SK-N-SH (cell line): ENCODE data around the gene LPP. TPM values are rescaled to one million over a fixed set of nuclear protein-coding genes. Genes with fewer than 3 reads are reported as not detected.

Experiments
- CTCF ChIA-PET: fragments of 300-600, 350-600 bp; formaldehyde crosslinking; extraction: SDS; loops from one replicate; lab custom pipeline; 2021; lab: Yijun Ruan, JAX
- POLR2A ChIA-PET: fragments of 350-600 bp; sonication (Branson Sonifier 250); formaldehyde crosslinking; extraction: SDS; loops from one replicate; lab custom pipeline; 2020; ENCODE audit warnings: antibody characterized with exemption, inconsistent platforms; lab: Yijun Ruan, JAX
- DNase-seq: peaks from one replicate; pipeline ENCODE4 v3.0.0; 2012
- H2AFZ ChIP-seq: fragments of 200-600 bp; sonication (generic); 2 replicates; pipeline ENCODE4 v1.8.1; 2016; ENCODE audit warnings: antibody characterized with exemption, mild to moderate bottlenecking, low read depth
- H3F3A ChIP-seq: fragments of 200-600 bp; sonication (generic); replicated peaks from 2 replicates; pipeline ENCODE3; 2016; ENCODE audit warnings: antibody characterized with exemption, mild to moderate bottlenecking; ENCODE audit not compliant: insufficient read depth
- H3K27ac ChIP-seq, 2 experiments: fragments of 200-500 bp in 1 of 2; fragments of 200-600 bp in 1 of 2; sonication (Bioruptor generic) in 1 of 2; sonication (generic), shearing (Covaris generic) in 1 of 2; 2 replicates each; pipeline versions ENCODE4 v1.5.1 to v1.6.1; 2014 to 2016; ENCODE audit warnings: low read depth in 2 of 2, inconsistent platforms in 1 of 2, low read length in 1 of 2, mild to moderate bottlenecking in 1 of 2, mixed read lengths in 1 of 2
- H3K27me3 ChIP-seq: fragments of 200-600 bp; sonication (generic), shearing (Covaris generic); 2 replicates; pipeline ENCODE4 v1.6.1; 2016; ENCODE audit warnings: mixed run types; ENCODE audit not compliant: insufficient read depth
- H3K36me3 ChIP-seq, 2 experiments: fragments of 200-500 bp in 1 of 2; fragments of 200-600 bp in 1 of 2; sonication (Bioruptor generic) in 1 of 2; sonication (generic) in 1 of 2; replicated peaks in 1 of 2; 2 replicates each; pipeline versions ENCODE3 to v1.5.1; 2014 to 2016; ENCODE audit warnings: low read length in 1 of 2, mild to moderate bottlenecking in 1 of 2; ENCODE audit not compliant: insufficient read depth in 2 of 2, control insufficient read depth in 1 of 2
- H3K4me1 ChIP-seq, 2 experiments: fragments of 200-500 bp in 1 of 2; fragments of 200-600 bp in 1 of 2; sonication (Bioruptor generic) in 1 of 2; sonication (generic), shearing (Covaris generic) in 1 of 2; 2 replicates each; pipeline versions ENCODE4 v1.5.1 to v1.6.1; 2014 to 2016; ENCODE audit warnings: low read depth in 1 of 2, low read length in 1 of 2, mixed run types in 1 of 2; ENCODE audit not compliant: insufficient read depth in 2 of 2, control insufficient read depth in 1 of 2
- H3K4me2 ChIP-seq: fragments of 200-600 bp; sonication (generic), shearing (Covaris generic); 2 replicates; pipeline ENCODE4 v1.6.1; 2017; ENCODE audit warnings: mixed run types
- H3K4me3 ChIP-seq, 2 experiments: fragments of 200-500 bp in 1 of 2; fragments of 200-600 bp in 1 of 2; sonication (Bioruptor generic) in 1 of 2; sonication (generic), shearing (Covaris generic) in 1 of 2; 2 replicates each; pipeline versions ENCODE4 v1.5.1 to v1.8.1; 2014 to 2016; ENCODE audit warnings: low read depth in 2 of 2, inconsistent platforms in 1 of 2, low read length in 1 of 2, mild to moderate bottlenecking in 1 of 2, mixed read lengths in 1 of 2, moderate library complexity in 1 of 2
- H3K79me2 ChIP-seq: fragments of 200-600 bp; sonication (generic); 2 replicates; pipeline ENCODE4 v1.8.1; 2017; ENCODE audit warnings: mild to moderate bottlenecking; ENCODE audit not compliant: insufficient read depth
- H3K9ac ChIP-seq: fragments of 200-600 bp; sonication (generic); 2 replicates; pipeline ENCODE4 v1.6.1; 2017; ENCODE audit warnings: mixed run types
- H3K9me2 ChIP-seq: fragments of 200-600 bp; sonication (generic); 2 replicates; pipeline ENCODE4 v1.6.1; 2017; ENCODE audit warnings: mixed run types
- H3K9me3 ChIP-seq: fragments of 200-600 bp; sonication (generic); 2 replicates; pipeline ENCODE4 v1.6.1; 2017; ENCODE audit warnings: mixed run types, mild to moderate bottlenecking, moderate library complexity
- H4K20me1 ChIP-seq: fragments of 200-600 bp; sonication (generic); 2 replicates; pipeline ENCODE4 v1.6.1; 2017; ENCODE audit warnings: mild to moderate bottlenecking, mixed run types; ENCODE audit not compliant: insufficient read depth
- FOSL2 ChIP-seq: IDR thresholded peaks from 2 replicates; pipeline ENCODE4 v1.4.0; 2012; ENCODE audit warnings: low read depth, mild to moderate bottlenecking, moderate library complexity, borderline replicate concordance
- FOXJ3 ChIP-seq: sonication (generic); formaldehyde crosslinking; IDR thresholded peaks from 2 replicates; pipeline ENCODE4 v1.5.1; 2020; ENCODE audit warnings: mild to moderate bottlenecking, missing genetic modification reagents
- FOXM1 ChIP-seq: IDR thresholded peaks from 2 replicates; pipeline ENCODE4 v1.4.0; 2012; ENCODE audit warnings: low read depth, mild to moderate bottlenecking
- MXI1 ChIP-seq: IDR thresholded peaks from 2 replicates; pipeline ENCODE4 v1.6.1; 2012; ENCODE audit warnings: mild to moderate bottlenecking, low read depth, low read length, improper control_type of control experiment
- NFIC ChIP-seq: IDR thresholded peaks from 2 replicates; pipeline ENCODE4 v1.4.0; 2012; ENCODE audit warnings: borderline replicate concordance
- POLR2AphosphoS5 ChIP-seq: IDR thresholded peaks from 2 replicates; pipeline ENCODE4 v1.6.1; 2012; ENCODE audit warnings: low read depth, low read length
- RAD21 ChIP-seq: IDR thresholded peaks from 2 replicates; pipeline ENCODE4 v1.6.1; 2012; ENCODE audit warnings: mild to moderate bottlenecking, low read length
- SIN3A ChIP-seq: IDR thresholded peaks from 2 replicates; pipeline ENCODE4 v1.6.1; 2012; ENCODE audit warnings: low read depth, mild to moderate bottlenecking, low read length, moderate library complexity, borderline replicate concordance
- TAF1 ChIP-seq: IDR thresholded peaks from 2 replicates; pipeline ENCODE4 v1.6.1; 2012; ENCODE audit warnings: low read depth, mild to moderate bottlenecking, low read length, moderate library complexity, borderline replicate concordance
- TCF12 ChIP-seq: IDR thresholded peaks from 2 replicates; pipeline ENCODE4 v1.4.0; 2012
- TEAD4 ChIP-seq: IDR thresholded peaks from 2 replicates; pipeline ENCODE4 v1.4.0; 2012; ENCODE audit warnings: mild to moderate bottlenecking, borderline replicate concordance; ENCODE audit not compliant: insufficient read depth
- YY1 ChIP-seq: IDR thresholded peaks from 2 replicates; pipeline ENCODE4 v1.4.0; 2012; ENCODE audit warnings: low read depth, mild to moderate bottlenecking
- WGBS: methylation state at CpG from one replicate; pipeline ENCODE4 v1.1.6; 2017; ENCODE audit warnings: low lambda C conversion rate; 5-methylcytosine and 5-hydroxymethylcytosine counted together
- polyA plus RNA-seq, 3 experiments: library from polyadenylated mRNA; depleted of rRNA; stranded (reverse); fragments of >200 nt; gene quantifications; 2 replicates each; pipeline ENCODE4 v1.2.3, GENCODE V29; 2012
- TF ChIP-seq, protein P1 (sequence below): fragments of 150-350 bp; IDR thresholded peaks from 2 replicates; pipeline ENCODE4 v1.6.1; 2017; ENCODE audit warnings: antibody characterized with exemption, low read length, low read depth, borderline replicate concordance
- TF ChIP-seq, protein P2 (sequence below): IDR thresholded peaks from 2 replicates; pipeline ENCODE4 v1.4.0; 2012; ENCODE audit warnings: low read depth, borderline replicate concordance
- TF ChIP-seq, protein P3 (sequence below): IDR thresholded peaks from 2 replicates; pipeline ENCODE4 v1.4.0; 2012; ENCODE audit warnings: low read depth, borderline replicate concordance
- TF ChIP-seq, protein P4 (sequence below): IDR thresholded peaks from 2 replicates; pipeline ENCODE4; 2012
- TF ChIP-seq, protein P5 (sequence below): fragments of 200-600 bp; sonication (generic); IDR thresholded peaks from 2 replicates; pipeline ENCODE4 v1.6.1; 2017; ENCODE audit warnings: antibody characterized with exemption, mild to moderate bottlenecking, moderate library complexity
- TF ChIP-seq, protein P6 (sequence below): fragments of 150-350 bp; IDR thresholded peaks from 2 replicates; pipeline ENCODE4 v1.6.1; 2016; ENCODE audit warnings: mild to moderate bottlenecking, low read depth, low read length

LPP gene
- polyA plus RNA-seq, 1 of the 3 experiments (the other 2 are of a cell fraction), result 6.6 TPM

DNA sequence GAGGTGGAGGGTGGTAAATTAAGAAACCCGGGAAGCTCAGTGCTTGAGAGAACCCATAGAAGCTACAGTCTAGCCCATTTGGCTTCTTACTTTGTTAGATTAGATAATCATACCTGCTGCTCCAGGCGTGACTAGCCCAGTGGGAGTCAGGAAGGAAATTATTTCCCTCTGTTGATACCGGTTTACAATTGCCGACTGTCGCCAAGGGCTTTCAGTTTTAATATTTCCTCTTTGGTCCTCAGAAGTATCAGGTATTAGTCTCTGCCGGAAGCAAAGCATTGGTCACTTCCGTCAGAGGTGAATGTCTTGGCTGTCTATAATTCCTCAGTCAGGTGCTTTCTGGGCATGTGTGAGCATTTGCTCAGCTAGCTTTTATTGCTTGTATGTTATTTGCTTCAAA, 75.2 kb downstream of the LPP start:
- TF ChIP-seq TEAD4 (no peak), TAF1 (no peak)
- TF ChIP-seq, protein P1, sequence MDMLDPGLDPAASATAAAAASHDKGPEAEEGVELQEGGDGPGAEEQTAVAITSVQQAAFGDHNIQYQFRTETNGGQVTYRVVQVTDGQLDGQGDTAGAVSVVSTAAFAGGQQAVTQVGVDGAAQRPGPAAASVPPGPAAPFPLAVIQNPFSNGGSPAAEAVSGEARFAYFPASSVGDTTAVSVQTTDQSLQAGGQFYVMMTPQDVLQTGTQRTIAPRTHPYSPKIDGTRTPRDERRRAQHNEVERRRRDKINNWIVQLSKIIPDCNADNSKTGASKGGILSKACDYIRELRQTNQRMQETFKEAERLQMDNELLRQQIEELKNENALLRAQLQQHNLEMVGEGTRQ, result no peak
- TF ChIP-seq, protein P2, sequence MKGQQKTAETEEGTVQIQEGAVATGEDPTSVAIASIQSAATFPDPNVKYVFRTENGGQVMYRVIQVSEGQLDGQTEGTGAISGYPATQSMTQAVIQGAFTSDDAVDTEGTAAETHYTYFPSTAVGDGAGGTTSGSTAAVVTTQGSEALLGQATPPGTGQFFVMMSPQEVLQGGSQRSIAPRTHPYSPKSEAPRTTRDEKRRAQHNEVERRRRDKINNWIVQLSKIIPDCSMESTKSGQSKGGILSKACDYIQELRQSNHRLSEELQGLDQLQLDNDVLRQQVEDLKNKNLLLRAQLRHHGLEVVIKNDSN, result no peak
- TF ChIP-seq, protein P3, sequence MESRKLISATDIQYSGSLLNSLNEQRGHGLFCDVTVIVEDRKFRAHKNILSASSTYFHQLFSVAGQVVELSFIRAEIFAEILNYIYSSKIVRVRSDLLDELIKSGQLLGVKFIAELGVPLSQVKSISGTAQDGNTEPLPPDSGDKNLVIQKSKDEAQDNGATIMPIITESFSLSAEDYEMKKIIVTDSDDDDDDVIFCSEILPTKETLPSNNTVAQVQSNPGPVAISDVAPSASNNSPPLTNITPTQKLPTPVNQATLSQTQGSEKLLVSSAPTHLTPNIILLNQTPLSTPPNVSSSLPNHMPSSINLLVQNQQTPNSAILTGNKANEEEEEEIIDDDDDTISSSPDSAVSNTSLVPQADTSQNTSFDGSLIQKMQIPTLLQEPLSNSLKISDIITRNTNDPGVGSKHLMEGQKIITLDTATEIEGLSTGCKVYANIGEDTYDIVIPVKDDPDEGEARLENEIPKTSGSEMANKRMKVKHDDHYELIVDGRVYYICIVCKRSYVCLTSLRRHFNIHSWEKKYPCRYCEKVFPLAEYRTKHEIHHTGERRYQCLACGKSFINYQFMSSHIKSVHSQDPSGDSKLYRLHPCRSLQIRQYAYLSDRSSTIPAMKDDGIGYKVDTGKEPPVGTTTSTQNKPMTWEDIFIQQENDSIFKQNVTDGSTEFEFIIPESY, result no peak
- TF ChIP-seq, protein P4, sequence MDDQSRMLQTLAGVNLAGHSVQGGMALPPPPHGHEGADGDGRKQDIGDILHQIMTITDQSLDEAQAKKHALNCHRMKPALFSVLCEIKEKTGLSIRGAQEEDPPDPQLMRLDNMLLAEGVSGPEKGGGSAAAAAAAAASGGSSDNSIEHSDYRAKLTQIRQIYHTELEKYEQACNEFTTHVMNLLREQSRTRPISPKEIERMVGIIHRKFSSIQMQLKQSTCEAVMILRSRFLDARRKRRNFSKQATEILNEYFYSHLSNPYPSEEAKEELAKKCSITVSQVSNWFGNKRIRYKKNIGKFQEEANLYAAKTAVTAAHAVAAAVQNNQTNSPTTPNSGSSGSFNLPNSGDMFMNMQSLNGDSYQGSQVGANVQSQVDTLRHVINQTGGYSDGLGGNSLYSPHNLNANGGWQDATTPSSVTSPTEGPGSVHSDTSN, result no peak
- peaks cover 23% of the 10 kb centered on the region for H3F3A ChIP-seq
- H3K4me2 ChIP-seq, result no peak overlapping the region
- peaks cover 15% of the 10 kb centered on the region for H4K20me1 ChIP-seq
- ChIA-PET POLR2A (no interaction called here), CTCF (no interaction called here)
- 91% methylated on average over 7 of the region's 7 CpGs for WGBS
- H3K9me2 ChIP-seq, result no peaks in the 10 kb centered on the region
- H3K36me3 ChIP-seq, result peaks cover 2 to 12% of the 10 kb centered on the region in 2 experiments
- H3K27me3 ChIP-seq, result no peaks in the 10 kb centered on the region
- no peak overlapping the region for H3K4me3 ChIP-seq
- no peak for DNase-seq
- peaks cover 94% of the 10 kb centered on the region for H3K79me2 ChIP-seq
- no peaks in the 10 kb centered on the region for H3K9me3 ChIP-seq
- no peak overlapping the region for H2AFZ ChIP-seq
- no peak overlapping the region for H3K9ac ChIP-seq
- H3K4me1 ChIP-seq, result peaks cover 0 to 12% of the 10 kb centered on the region in 2 experiments; a peak in 2 of 4 replicates
- H3K27ac ChIP-seq, result no peak overlapping the region

DNA sequence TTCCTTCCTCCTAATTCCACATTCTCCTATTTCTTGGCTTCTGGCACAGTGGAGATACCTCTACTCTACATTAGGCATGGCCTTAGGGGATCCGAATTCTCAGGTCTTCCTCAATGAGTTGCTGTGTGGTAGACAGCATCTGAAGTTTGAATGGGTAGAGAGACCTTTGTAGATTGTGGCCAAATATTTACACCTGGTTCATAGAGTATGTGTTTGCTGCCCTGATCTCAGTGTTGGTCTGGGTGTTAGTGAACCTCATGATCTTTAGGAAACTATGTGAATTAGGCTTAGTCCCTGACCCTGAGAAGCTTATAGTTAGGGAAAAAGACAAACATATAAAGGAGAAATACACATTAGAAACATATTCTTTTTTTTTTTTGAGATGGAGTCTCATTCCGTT, 75.8 kb downstream of the LPP start:
- Histone ChIP-seq H3K36me3 (peaks cover 2 to 12% of the 10 kb centered on the region in 2 experiments), H2AFZ (no peak overlapping the region), H3K27me3 (no peaks in the 10 kb centered on the region), H3K4me3 (no peak overlapping the region), H3K9ac (no peak overlapping the region), H3K9me3 (no peaks in the 10 kb centered on the region), H3K27ac (no peak overlapping the region), H3K9me2 (no peaks in the 10 kb centered on the region), H3K79me2 (peaks cover 94% of the 10 kb centered on the region), H3K4me1 (peaks cover 0 to 13% of the 10 kb centered on the region in 2 experiments; a peak in 2 of 4 replicates), H4K20me1 (peaks cover 20% of the 10 kb centered on the region), H3F3A (peaks cover 25% of the 10 kb centered on the region), H3K4me2 (no peak overlapping the region)
- CTCF ChIA-PET, result no interaction called here
- DNase-seq, result no peak
- POLR2A ChIA-PET, result no interaction called here
- 78% methylated on average over 2 of the region's 2 CpGs for WGBS
- no peak for TF ChIP-seq TEAD4
- TF ChIP-seq, protein P4, result no peak
- TF ChIP-seq POLR2AphosphoS5, result no peak
- TF ChIP-seq MXI1, result no peak
- no peak for TF ChIP-seq NFIC
- TF ChIP-seq TCF12, result no peak
- TF ChIP-seq FOXJ3 (CRISPR knock-in tag), result no peak
- TF ChIP-seq, protein P5, sequence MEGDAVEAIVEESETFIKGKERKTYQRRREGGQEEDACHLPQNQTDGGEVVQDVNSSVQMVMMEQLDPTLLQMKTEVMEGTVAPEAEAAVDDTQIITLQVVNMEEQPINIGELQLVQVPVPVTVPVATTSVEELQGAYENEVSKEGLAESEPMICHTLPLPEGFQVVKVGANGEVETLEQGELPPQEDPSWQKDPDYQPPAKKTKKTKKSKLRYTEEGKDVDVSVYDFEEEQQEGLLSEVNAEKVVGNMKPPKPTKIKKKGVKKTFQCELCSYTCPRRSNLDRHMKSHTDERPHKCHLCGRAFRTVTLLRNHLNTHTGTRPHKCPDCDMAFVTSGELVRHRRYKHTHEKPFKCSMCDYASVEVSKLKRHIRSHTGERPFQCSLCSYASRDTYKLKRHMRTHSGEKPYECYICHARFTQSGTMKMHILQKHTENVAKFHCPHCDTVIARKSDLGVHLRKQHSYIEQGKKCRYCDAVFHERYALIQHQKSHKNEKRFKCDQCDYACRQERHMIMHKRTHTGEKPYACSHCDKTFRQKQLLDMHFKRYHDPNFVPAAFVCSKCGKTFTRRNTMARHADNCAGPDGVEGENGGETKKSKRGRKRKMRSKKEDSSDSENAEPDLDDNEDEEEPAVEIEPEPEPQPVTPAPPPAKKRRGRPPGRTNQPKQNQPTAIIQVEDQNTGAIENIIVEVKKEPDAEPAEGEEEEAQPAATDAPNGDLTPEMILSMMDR, result no peak
- no peak for TF ChIP-seq FOXM1
- TF ChIP-seq, protein P6, sequence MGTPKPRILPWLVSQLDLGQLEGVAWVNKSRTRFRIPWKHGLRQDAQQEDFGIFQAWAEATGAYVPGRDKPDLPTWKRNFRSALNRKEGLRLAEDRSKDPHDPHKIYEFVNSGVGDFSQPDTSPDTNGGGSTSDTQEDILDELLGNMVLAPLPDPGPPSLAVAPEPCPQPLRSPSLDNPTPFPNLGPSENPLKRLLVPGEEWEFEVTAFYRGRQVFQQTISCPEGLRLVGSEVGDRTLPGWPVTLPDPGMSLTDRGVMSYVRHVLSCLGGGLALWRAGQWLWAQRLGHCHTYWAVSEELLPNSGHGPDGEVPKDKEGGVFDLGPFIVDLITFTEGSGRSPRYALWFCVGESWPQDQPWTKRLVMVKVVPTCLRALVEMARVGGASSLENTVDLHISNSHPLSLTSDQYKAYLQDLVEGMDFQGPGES, result no peak
- no peak for TF ChIP-seq SIN3A
- no peak for TF ChIP-seq FOSL2
- no peak for TF ChIP-seq RAD21
- TF ChIP-seq YY1, result no peak
